Nephron (organoid): ENCODE measurements around the gene WDCP.
"Not testable (repeated sequence)": the region's sequence is repeated elsewhere in the genome, so short reads cannot be mapped to it uniquely, and the experiment has no call there.

Source experiments
- H3K27ac Mint-ChIP-seq, 3 experiments: 2 replicates each; pipeline ENCODE4 v1.8.0; 2020; ENCODE audit warnings: mixed read lengths in 3 of 3, mild to moderate bottlenecking in 2 of 3, moderate library complexity in 1 of 3
- H3K27me3 Mint-ChIP-seq: 2 replicates; pipeline ENCODE4 v1.8.0; 2021; ENCODE audit warnings: low read depth, mild to moderate bottlenecking, moderate library complexity, mixed read lengths
- H3K36me3 Mint-ChIP-seq: 2 replicates; pipeline ENCODE4 v1.8.0; 2020; ENCODE audit warnings: low read depth, mixed read lengths
- H3K4me1 Mint-ChIP-seq: 2 replicates; pipeline ENCODE4 v1.8.0; 2020; ENCODE audit warnings: mixed read lengths
- H3K4me3 Mint-ChIP-seq, 3 experiments: 2 replicates each; pipeline ENCODE4 v1.8.0; 2020; ENCODE audit warnings: mild to moderate bottlenecking in 3 of 3, mixed read lengths in 3 of 3, moderate library complexity in 2 of 3
- H3K9me3 Mint-ChIP-seq: 2 replicates; pipeline ENCODE4 v1.8.0; 2020; ENCODE audit warnings: mixed read lengths
- TF ChIP-seq, protein P1 (sequence below), 3 experiments: fragments of 200-600 bp; sonication (generic); IDR thresholded peaks; one replicate each; pipeline ENCODE4 v1.5.0; 2021; ENCODE audit warnings: antibody characterized with exemption in 3 of 3; ENCODE audit not compliant: unreplicated experiment in 3 of 3

The WDCP gene, protein sequence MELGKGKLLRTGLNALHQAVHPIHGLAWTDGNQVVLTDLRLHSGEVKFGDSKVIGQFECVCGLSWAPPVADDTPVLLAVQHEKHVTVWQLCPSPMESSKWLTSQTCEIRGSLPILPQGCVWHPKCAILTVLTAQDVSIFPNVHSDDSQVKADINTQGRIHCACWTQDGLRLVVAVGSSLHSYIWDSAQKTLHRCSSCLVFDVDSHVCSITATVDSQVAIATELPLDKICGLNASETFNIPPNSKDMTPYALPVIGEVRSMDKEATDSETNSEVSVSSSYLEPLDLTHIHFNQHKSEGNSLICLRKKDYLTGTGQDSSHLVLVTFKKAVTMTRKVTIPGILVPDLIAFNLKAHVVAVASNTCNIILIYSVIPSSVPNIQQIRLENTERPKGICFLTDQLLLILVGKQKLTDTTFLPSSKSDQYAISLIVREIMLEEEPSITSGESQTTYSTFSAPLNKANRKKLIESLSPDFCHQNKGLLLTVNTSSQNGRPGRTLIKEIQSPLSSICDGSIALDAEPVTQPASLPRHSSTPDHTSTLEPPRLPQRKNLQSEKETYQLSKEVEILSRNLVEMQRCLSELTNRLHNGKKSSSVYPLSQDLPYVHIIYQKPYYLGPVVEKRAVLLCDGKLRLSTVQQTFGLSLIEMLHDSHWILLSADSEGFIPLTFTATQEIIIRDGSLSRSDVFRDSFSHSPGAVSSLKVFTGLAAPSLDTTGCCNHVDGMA

DNA sequence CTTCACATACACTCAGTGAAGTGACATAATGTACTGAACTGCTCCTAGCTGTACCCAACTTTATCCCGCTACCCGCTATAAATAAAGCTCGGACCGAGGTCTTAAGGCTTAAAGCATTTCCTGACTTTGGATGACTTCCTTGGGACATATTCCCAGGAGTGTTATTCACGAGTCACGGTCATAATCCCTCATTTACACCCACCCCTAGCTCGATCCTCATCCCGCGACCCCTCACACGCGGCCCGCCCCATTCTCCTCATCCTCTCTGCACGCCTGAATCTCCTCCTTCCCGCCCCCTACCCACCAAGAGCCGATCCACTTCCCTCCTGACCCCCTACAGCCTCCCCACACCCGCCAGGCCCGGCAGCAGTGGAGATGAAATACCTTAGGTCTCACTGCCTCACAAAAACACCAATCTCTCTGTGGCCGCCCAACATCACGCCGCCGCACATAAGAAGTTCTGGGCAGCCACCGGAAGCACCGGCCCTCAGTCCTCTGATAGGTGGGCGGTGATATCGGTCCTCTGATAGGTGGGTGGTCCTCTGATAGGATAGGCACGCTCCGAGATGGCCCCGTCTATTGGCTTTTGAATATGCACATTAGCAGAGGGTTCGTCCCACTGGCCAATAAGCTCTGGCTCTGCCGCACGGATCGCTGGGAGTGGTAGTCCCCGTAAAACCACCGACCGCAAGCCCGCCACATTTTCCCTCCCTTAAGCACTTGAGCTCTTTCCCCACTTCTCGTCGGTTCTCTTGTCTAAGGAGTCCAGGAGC lies at the start of gene WDCP:
TSS of gene WDCP (minus strand) at position 462 of the 773 bp plus-strand sequence. CDS start 7,897 bp downstream, outside the sequence.
- TF ChIP-seq, protein P1, sequence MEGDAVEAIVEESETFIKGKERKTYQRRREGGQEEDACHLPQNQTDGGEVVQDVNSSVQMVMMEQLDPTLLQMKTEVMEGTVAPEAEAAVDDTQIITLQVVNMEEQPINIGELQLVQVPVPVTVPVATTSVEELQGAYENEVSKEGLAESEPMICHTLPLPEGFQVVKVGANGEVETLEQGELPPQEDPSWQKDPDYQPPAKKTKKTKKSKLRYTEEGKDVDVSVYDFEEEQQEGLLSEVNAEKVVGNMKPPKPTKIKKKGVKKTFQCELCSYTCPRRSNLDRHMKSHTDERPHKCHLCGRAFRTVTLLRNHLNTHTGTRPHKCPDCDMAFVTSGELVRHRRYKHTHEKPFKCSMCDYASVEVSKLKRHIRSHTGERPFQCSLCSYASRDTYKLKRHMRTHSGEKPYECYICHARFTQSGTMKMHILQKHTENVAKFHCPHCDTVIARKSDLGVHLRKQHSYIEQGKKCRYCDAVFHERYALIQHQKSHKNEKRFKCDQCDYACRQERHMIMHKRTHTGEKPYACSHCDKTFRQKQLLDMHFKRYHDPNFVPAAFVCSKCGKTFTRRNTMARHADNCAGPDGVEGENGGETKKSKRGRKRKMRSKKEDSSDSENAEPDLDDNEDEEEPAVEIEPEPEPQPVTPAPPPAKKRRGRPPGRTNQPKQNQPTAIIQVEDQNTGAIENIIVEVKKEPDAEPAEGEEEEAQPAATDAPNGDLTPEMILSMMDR (IDR thresholded peaks at IDR 0.05; ENCODE audit: unreplicated experiment in 3 of 3), result no peak
- no peaks in the 10 kb centered on the region for H3K9me3 Mint-ChIP-seq
- H3K27me3 Mint-ChIP-seq, result no peaks in the 10 kb centered on the region

DNA sequence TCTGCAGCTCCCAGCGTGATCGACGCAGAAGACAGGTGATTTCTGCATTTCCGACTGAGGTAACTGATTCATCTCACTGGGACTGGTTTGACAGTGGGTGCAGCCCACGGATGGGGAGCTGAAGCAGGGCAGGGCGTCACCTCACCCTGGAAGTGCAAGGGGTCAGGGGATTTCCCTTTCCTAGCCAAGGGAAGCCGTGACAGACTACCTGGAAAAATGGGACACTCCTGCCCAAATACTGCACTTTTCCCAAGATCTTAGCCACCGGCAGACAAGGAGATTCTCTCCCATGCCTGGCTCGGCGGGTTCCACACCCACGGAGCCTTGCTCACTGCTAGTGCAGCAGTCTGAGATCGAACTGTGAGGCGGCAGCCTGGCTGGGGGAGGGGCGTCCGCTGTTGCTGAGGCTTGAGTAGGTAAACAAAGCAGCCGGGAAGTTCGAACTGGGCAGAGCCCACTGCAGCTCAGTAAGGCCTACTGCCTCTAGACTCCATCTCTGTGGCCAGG lies 48.0 kb upstream of the WDCP start:
- peaks cover 27% of the 10 kb centered on the region for H3K9me3 Mint-ChIP-seq
- not testable (repeated sequence) for H3K4me3 Mint-ChIP-seq, H3K27me3 Mint-ChIP-seq

More for the DNA sequence above, at the start of gene WDCP:
- H3K27ac Mint-ChIP-seq, result peak within 1 kb of the TSS; percentile 47 to 84 (median 80)
- H3K4me1 Mint-ChIP-seq, result peaks cover 20% of the 10 kb centered on the region
- peaks cover 5% of the 10 kb centered on the region for H3K36me3 Mint-ChIP-seq
- peak within 1 kb of the TSS; percentile 90 to 95 (median 91) for H3K4me3 Mint-ChIP-seq

DNA sequence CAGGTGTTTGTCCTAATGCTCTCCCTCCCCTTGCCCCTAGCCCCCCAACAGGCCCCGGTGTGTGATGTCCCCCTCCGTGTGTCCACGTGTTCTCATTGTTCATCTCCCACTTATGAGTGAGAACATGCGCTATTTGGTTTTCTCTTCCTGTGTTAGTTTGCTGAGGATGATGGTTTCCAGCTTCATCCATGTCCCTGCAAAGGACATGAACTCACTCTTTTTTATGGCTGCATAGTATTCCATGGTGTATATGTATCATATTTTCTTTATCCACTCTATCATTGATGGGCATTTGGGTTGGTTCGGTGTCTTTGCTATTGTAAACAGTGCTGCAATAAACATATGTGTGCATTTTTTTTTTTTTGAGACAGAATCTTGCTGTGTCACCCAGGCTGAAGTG lies 46.1 kb upstream of the WDCP start:
- H3K27ac Mint-ChIP-seq, H3K27me3 Mint-ChIP-seq, H3K4me3 Mint-ChIP-seq, H3K4me1 Mint-ChIP-seq: not testable (repeated sequence)
- Mint-ChIP-seq H3K9me3 (peaks cover 14% of the 10 kb centered on the region), H3K36me3 (peaks cover 64% of the 10 kb centered on the region)

More for the DNA sequence above, 48.0 kb upstream of the WDCP start:
- H3K27ac Mint-ChIP-seq, H3K4me1 Mint-ChIP-seq: not testable (repeated sequence)
- peaks cover 70% of the 10 kb centered on the region for H3K36me3 Mint-ChIP-seq

DNA sequence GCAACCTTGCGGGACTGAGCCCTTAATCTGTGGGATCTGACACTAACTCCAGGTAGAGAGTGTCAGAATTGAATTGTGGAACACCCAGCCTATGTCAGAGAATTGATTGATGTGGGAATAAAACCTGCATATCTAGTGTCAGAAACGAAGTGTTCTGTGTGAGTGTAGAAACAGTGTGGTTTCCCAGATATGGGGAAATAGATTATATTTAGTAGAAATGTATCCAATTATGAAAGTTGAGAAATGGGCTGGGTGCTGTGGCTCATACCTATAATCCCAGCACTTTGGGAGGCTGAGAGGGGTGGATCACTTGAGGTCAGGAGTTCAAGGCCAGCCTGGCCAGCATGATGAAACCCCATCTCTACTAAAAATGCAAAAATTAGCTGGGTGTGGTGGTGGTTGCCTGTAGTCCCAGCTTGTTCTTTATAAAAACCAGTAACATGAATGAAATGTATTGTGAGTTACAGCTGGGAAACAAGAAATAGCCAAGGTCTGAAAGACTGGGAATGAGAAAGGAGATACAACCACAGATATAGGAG lies 41.7 kb upstream of the WDCP start:
- peaks cover 8% of the 10 kb centered on the region for H3K4me1 Mint-ChIP-seq
- no peak overlapping the region for H3K27ac Mint-ChIP-seq
- no peaks in the 10 kb centered on the region for H3K27me3 Mint-ChIP-seq
- peaks cover 24% of the 10 kb centered on the region for H3K36me3 Mint-ChIP-seq
- TF ChIP-seq, protein P1 (IDR thresholded peaks at IDR 0.05; ENCODE audit: unreplicated experiment in 3 of 3), result no peak
- H3K4me3 Mint-ChIP-seq, result no peak overlapping the region
- no peaks in the 10 kb centered on the region for H3K9me3 Mint-ChIP-seq

DNA sequence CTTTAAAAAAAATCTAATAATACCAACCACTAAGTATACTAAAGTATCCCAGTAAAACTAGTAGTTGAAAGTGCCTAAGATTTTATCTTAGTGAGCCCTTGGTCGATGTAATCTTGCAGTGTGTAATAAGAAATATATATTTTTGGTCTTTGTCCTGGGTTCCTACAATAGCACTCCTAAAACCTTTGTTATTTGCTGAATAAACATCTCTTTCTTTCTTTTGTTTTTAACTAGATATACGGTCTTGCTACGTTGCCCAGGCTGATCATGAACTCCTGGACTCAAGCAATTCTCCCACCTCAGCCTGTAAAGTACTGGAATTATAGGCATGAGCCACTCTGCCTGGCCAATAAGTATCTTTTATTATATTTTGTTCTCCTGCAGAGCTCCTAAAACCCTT lies 39.8 kb upstream of the WDCP start:
- H3K4me3 Mint-ChIP-seq, result peak overlapping the region; percentile 21 to 65 (median 31)
- H3K9me3 Mint-ChIP-seq, result no peaks in the 10 kb centered on the region
- H3K27ac Mint-ChIP-seq, result peak overlapping the region in 2 of 3 experiments; percentile 16 to 62
- TF ChIP-seq, protein P1 (IDR thresholded peaks at IDR 0.05; ENCODE audit: unreplicated experiment in 3 of 3), result no peak
- no peaks in the 10 kb centered on the region for H3K27me3 Mint-ChIP-seq
- H3K4me1 Mint-ChIP-seq, result peaks cover 22% of the 10 kb centered on the region
- H3K36me3 Mint-ChIP-seq, result peaks cover 25% of the 10 kb centered on the region

DNA sequence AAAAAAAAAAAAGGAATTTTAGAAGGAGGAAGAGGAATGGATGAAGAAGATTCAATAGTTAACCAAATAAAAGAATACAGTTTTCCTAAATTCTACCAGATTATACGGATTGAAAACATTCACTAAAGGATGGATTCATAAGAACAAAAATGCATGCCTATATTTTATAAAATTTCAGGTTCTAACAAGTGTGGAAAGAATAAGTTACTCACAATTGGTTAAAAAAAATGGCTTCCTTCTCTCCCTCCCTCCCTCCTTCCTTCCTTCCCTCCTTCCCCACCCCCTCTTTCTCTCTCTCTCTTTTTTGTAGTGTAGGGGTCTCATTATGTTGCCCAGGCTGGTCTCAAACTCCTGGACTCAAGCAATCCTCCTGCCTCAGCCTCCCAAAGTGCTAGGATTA lies 39.0 kb upstream of the WDCP start:
- H3K27me3 Mint-ChIP-seq, result no peaks in the 10 kb centered on the region
- H3K27ac Mint-ChIP-seq, result peak overlapping the region; percentile 16 to 84 (median 63)
- H3K36me3 Mint-ChIP-seq, result peaks cover 26% of the 10 kb centered on the region
- no peaks in the 10 kb centered on the region for H3K9me3 Mint-ChIP-seq
- peaks cover 25% of the 10 kb centered on the region for H3K4me1 Mint-ChIP-seq
- peak overlapping the region; percentile 54 to 74 (median 72) for H3K4me3 Mint-ChIP-seq
- TF ChIP-seq, protein P1 (IDR thresholded peaks at IDR 0.05; ENCODE audit: unreplicated experiment in 3 of 3), result no peak
